HG02885 (cell line): Measurements from ENCODE around the gene MROH2B.

Experiments used
- ATAC-seq: cut with Tn5 transposase; IDR thresholded peaks from one replicate; pipeline ENCODE4 v1.9.1; 2021; ENCODE audit warnings: mild to moderate bottlenecking; ENCODE audit not compliant: unreplicated experiment, poor library complexity

MROH2B gene

DNA sequence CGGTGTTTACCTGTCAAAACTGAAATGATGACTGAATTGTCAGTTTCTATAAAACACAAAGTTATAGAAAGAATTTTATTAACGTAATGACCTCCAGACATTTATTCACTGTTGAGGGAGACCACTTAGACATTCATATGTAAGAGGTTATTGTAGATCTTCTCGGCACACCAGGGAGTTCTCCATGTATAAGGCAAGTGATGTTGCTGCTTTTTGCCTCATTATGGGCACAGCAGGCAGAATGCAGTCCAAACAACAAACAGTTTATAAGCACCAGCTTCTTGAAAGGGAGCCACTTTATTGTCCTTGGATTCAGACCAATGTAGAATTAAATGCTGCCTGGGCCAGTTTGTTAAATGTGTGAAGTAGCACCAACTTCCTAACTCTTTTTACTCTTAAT, 95.1 kb downstream of the MROH2B start:
- no peak for ATAC-seq

DNA sequence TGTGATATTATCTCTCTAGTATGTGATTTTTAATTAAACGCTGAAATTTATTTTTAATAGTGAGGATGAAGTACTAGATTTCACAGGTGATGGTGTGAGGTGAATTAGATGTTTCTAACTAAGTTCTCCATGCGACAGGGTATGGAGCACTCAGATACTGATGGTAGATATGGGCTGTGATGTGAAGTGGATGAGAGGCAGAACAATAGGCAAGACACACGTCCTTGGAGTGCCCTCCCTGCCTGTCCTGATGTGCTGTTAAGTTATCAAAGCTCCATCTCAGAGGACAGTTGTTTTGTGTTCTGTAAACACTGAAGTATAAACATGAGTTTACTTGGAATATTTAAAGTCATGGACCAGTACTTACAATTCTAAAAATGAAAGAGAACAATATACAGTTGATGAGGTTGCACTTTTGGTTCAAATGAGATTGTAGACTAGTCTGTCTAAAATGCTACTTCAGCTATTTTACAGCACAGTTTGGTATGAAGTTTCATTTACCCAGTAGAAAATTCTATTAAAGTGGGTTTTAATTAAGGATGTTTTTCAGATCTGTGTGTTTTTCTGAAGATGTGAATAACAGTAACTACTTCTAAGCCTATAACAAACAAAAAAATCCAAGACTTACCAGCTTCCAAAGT, 97.7 kb downstream of the MROH2B start:
- no peak for ATAC-seq

DNA sequence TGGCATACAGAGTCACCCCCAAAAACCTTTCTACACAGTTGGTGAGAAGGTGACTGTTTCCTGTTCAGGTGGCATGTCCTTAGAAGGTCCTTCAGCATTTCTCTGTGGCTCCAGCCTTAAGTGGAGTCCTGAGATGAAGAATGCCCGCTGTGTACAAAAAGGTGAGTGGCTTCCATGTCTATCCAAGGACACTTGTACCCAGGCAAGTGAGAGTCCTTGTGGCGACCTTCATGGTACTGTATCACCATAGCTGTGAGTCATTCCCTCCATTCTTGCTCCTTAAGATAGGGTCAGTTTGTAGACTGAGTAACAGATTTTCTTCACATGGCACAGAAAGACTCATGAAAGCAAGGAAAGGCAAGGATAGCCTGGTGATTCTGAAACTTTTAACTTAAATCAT, 98.7 kb downstream of the MROH2B start:
- ATAC-seq: no peak

DNA sequence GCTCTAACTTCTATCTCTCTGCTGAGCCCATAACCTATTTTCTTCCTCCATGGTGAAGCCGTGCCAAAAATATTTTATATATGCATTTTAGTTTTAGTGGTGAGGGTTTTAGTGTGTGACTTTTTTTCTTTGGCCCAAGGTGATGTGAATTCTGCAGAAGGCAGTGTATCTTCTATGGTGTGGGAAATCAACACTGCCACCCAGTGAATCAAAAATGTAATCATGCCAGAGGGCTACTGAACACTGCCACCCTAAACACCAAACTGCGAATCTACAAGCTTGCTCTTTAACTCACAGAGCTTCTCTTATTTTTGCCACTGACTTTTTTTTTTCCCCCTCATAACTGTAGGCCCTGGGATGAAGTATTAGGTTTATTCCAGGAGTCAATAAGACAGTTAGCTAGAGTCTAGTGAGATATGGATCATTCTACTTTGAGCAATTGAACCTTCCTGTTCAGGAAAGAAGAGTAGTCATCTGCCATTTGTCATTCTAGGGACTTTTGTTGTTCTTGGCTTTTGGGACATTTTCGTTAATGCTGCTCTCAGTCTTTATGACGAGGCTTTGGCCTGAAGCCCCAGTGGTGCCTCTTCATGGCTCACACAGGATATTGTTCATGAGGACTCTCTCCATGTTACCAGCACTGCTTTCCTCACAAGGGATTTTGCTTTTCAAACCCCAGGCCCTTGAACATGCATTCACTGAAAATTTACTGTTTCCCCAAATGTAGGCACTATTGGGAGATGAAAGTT, 108.8 kb downstream of the MROH2B start:
- no peak for ATAC-seq

DNA sequence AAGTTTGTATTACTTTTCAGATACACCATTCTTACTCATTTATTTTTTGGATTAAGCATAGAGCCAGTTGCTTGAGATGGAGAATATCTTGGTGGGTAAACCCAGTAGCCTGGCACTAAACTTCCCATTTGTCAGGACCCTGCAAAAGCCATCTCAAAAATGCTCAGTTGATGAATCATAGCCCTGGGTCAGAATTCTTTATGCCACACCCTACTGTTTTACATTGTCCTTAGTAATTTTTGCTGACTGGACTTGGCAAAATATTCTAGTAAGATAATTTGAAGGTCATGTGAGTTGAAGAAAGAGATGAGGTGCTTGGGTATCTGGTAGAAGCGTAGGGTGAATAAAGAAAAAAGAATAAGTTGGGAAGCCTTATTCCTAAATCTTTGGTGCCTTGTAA, 111.1 kb downstream of the MROH2B start:
- ATAC-seq: no peak

DNA sequence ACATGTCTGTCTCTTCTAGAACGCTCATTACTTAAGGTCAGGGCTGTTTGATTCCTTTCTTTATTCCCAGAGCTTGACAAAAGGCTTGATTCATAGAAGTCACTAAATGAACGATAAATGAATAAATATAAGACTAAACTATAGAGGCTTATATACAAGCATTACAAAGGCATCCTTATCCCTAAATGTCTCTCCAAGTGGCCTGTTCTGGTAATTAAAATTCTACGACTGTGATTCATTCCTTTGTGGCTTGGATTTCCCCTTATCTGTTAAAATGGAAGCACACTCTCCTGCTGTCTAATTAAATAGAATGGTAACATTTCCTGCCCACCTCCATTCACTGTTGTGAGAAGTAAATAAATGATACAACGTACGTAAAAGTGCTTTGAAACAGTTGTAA, 112.3 kb downstream of the MROH2B start:
- no peak for ATAC-seq

DNA sequence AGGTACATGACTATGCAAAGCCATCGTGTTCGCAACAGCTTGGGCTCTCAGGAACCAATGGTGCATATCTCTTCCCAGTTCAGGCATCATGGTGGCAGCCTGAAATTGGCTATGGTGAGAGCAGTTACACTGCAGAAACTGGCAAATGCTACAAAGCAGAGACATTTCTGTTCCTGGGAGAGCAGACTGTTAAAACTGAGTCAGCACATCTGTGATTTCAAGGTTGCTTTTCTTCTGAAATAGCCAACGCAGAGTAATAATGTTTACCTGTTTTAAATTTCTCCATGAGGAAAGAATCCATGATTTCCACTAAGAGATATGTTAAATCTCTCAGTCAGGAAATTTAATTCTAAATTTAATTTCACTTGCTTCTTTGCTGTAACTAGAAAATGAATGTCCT, 114.1 kb downstream of the MROH2B start:
- no peak for ATAC-seq

DNA sequence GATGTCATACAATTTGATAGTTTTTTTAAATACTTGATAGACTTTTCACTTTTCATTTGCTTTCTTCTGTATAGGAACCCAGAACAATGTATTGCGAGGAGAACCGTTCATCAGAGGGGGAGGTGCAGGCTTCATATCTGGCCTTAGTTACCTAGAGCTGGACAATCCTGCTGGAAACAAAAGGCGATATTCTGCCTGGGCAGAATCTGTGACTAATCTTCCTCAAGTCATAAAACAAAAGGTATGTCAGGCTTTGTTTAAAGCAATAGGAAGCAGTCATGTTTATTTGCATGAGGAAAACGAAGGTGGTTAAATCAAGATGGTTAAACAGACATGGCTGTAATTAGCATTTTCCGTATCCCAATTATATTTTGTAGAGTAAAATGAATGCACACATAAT, 115.8 kb downstream of the MROH2B start:
- ATAC-seq: no peak
